NT2/D1 (cell line): Measurements from ENCODE around the gene TRABD2B.

ENCODE experiments used
- SUZ12 ChIP-seq: IDR thresholded peaks from 2 replicates; pipeline ENCODE4 v1.6.1; 2011; ENCODE audit not compliant: insufficient read length, insufficient read depth; ENCODE audit errors: extremely low read depth
- YY1 ChIP-seq: IDR thresholded peaks from 2 replicates; pipeline ENCODE4 v1.6.1; 2011; ENCODE audit not compliant: insufficient read length, insufficient read depth
- ZNF274 ChIP-seq: IDR thresholded peaks from 2 replicates; pipeline ENCODE4 v1.6.1; 2011; ENCODE audit warnings: mild to moderate bottlenecking, low read depth, low read length

DNA sequence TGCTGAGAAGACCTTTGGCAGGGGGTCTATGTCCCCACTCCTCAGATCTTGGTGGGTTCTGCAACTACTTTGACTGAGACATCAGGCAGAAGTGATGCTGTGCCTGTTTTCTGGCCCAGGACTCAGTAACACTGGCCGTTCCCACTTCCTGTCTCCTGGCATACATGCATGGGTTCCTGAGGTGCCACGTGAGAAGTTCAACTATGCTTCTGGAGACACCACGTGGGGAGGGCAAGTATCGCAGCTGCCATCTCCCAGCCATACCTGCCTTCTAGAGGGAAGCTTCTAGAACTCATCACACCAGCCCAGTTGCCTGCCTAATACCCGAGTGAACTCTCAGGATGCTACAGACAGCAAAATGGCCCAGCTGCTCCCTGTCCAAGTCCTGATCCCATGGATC lies 65.8 kb downstream of the TRABD2B start:
- no peak for TF ChIP-seq ZNF274
- no peak for TF ChIP-seq SUZ12
- no peak for TF ChIP-seq YY1
